Kidney epithelial cell (primary cell): ENCODE measurements around the gene METTL16. TPM values are rescaled to one million over a fixed set of nuclear protein-coding genes. Genes with fewer than 3 reads are reported as not detected.

Source experiments
- DNase-seq: peaks from one replicate; pipeline ENCODE4 v3.0.0-alpha.2; 2010; ENCODE audit warnings: low read depth
- H3K27me3 ChIP-seq: 2 replicates; pipeline ENCODE4 v1.6.0; 2011; ENCODE audit warnings: low read length; ENCODE audit not compliant: control insufficient read depth, insufficient read depth
- H3K36me3 ChIP-seq: 2 replicates; pipeline ENCODE4 v1.5.1; 2011; ENCODE audit warnings: low read length; ENCODE audit not compliant: control insufficient read depth, insufficient read depth
- H3K4me3 ChIP-seq: 2 replicates; pipeline ENCODE4 v1.5.1; 2011; ENCODE audit warnings: low read depth, mild to moderate bottlenecking, control low read depth, low read length
- CTCF ChIP-seq: IDR thresholded peaks from 2 replicates; pipeline ENCODE4 v1.5.1; 2011; ENCODE audit warnings: mild to moderate bottlenecking, moderate library complexity, low read length, control low read depth, inconsistent platforms; ENCODE audit not compliant: insufficient read depth, poor library complexity, severe bottlenecking
- total RNA-seq: library from RNA; depleted of rRNA; stranded (reverse); fragments of >200 nt; gene quantifications from 2 replicates; pipeline ENCODE4 v1.2.3, GENCODE V29; 2015

Gene METTL16
- total RNA-seq, 1 donor from 2014 or later: 32.4 TPM

GRCh38 chr17:2386400-2387085 lies 125.1 kb downstream of the METTL16 start:
- peaks cover 4% of the 10 kb centered on the region for H3K36me3 ChIP-seq
- TF ChIP-seq CTCF: no peak
- H3K27me3 ChIP-seq: no peaks in the 10 kb centered on the region
- DNase-seq: no peak
- no peak overlapping the region for H3K4me3 ChIP-seq

GRCh38 chr17:2385240-2386210 lies 126.2 kb downstream of the METTL16 start:
- no peak overlapping the region for H3K4me3 ChIP-seq
- TF ChIP-seq CTCF: no peak
- peaks cover 4% of the 10 kb centered on the region for H3K36me3 ChIP-seq
- DNase-seq: no peak
- no peaks in the 10 kb centered on the region for H3K27me3 ChIP-seq

GRCh38 chr17:2384439-2385127 lies 127.1 kb downstream of the METTL16 start:
- no peak overlapping the region for H3K4me3 ChIP-seq
- H3K36me3 ChIP-seq: peaks cover 5% of the 10 kb centered on the region
- DNase-seq: no peak
- TF ChIP-seq CTCF: no peak
- H3K27me3 ChIP-seq: no peaks in the 10 kb centered on the region

- no peak for TF ChIP-seq CTCF
- H3K4me3 ChIP-seq: no peak overlapping the region
- H3K27me3 ChIP-seq: no peaks in the 10 kb centered on the region
- DNase-seq: no peak
- H3K36me3 ChIP-seq: peaks cover 4% of the 10 kb centered on the region
These were observed 128.0 kb downstream of the METTL16 start for GRCh38 chr17:2383628-2384167.

GRCh38 chr17:2380950-2381649 lies 130.6 kb downstream of the METTL16 start:
- Histone ChIP-seq H3K4me3 (no peak overlapping the region), H3K36me3 (peaks cover 4% of the 10 kb centered on the region), H3K27me3 (no peaks in the 10 kb centered on the region)
- TF ChIP-seq CTCF: no peak
- DNase-seq: no peak
